Tibial nerve (tissue), 4 donors: Measurements from ENCODE around the gene TRMT11. TPM values are rescaled to one million over a fixed set of nuclear protein-coding genes. Genes with fewer than 3 reads are reported as not detected.

Source experiments
- DNase-seq, 2 donors: peaks; one replicate each; pipeline ENCODE4 v3.0.0-alpha.2; 2019; ENCODE audit warnings: low spot score in 2 of 2
- H3K27ac ChIP-seq, 4 donors: fragments of 200-600 bp; sonication (generic) in 3 of 4; one replicate each; pipeline ENCODE4 v1.5.1; 2017 to 2019; ENCODE audit warnings: mild to moderate bottlenecking in 1 of 4
- H3K27me3 ChIP-seq, 2 donors: fragments of 200-600 bp; sonication (generic) in 1 of 2; one replicate each; pipeline versions ENCODE4 v1.5.1 to v1.6.0; 2017 to 2019
- H3K36me3 ChIP-seq, 3 donors: fragments of 200-600 bp; sonication (generic); one replicate each; pipeline ENCODE4 v1.5.1; 2018 to 2019
- H3K4me1 ChIP-seq, 4 donors: fragments of 200-600 bp; sonication (generic) in 3 of 4; one replicate each; pipeline ENCODE4 v1.5.1; 2017 to 2019
- H3K4me3 ChIP-seq, 4 donors: fragments of 200-600 bp; sonication (generic) in 3 of 4; one replicate each; pipeline ENCODE4 v1.5.1; 2017 to 2019; ENCODE audit warnings: mild to moderate bottlenecking in 1 of 4, moderate library complexity in 1 of 4
- H3K9me3 ChIP-seq, 4 donors: fragments of 200-600 bp; sonication (generic) in 3 of 4; one replicate each; pipeline ENCODE4 v1.5.1; 2017 to 2019
- EP300 ChIP-seq, 2 donors: sonication (generic); formaldehyde crosslinking; IDR thresholded peaks; one replicate each; pipeline ENCODE4 v1.6.1; 2017; ENCODE audit warnings: antibody characterized with exemption in 2 of 2, mild to moderate bottlenecking in 1 of 2
- POLR2A ChIP-seq, 2 donors: fragments of 450-650 bp; IDR thresholded peaks; one replicate each; pipeline ENCODE4 v1.6.1; 2017; ENCODE audit warnings: antibody characterized with exemption in 2 of 2, mild to moderate bottlenecking in 2 of 2, moderate library complexity in 2 of 2
- WGBS, 2 donors: methylation state at CpG; one replicate each; pipeline ENCODE4 v1.1.5; 2018; 5-methylcytosine and 5-hydroxymethylcytosine counted together
- total RNA-seq, 4 donors: library from RNA; depleted of rRNA; stranded (reverse); fragments of >200 nt; gene quantifications; one replicate each; pipeline ENCODE4 v1.1.0, GENCODE V29; 2016
- TF ChIP-seq, protein P1 (sequence below), 5 experiments: fragments of 200-600 bp in 3 of 5; fragments of 450-650 bp in 2 of 5; sonication (generic) in 3 of 5; IDR thresholded peaks; one replicate each; pipeline ENCODE4 v1.5.1; 2016 to 2019; ENCODE audit warnings: antibody characterized with exemption in 5 of 5, mild to moderate bottlenecking in 3 of 5, moderate library complexity in 2 of 5

TRMT11 gene
- total RNA-seq, 4 donors from 2014 or later, result 29.7 to 40.8 (median 33.7) TPM

DNA sequence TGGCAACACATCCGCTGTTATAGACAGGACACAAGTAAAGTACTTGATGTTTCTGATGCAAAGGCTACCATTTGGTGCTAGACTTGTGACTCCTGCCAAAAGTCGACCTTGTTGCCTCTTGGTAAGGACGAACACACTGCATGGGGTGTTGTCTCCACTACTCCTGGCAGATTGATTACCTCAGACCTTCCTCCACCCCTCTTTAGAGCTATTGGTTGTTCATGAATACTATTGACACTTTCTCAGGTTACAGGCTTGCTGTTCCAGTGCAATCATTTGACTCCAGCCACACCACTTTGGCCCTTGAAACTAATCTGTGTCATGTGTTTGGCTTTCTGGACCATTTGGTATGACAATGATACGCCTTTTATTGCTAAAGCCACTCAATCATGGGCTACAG is 62.3 kb downstream of the TRMT11 start:
- no peak for DNase-seq
- Histone ChIP-seq H3K27me3 (no peaks in the 10 kb centered on the region), H3K27ac (no peak overlapping the region), H3K4me3 (no peak overlapping the region), H3K36me3 (peaks cover 0 to 55% (median 0%) of the 10 kb centered on the region in 3 donors), H3K4me1 (no peaks in the 10 kb centered on the region), H3K9me3 (peaks cover 0 to 3% (median 0%) of the 10 kb centered on the region in 4 donors)
- WGBS, 2 donors, result 79 to 93% methylated on average over 4 of the region's 4 CpGs
- TF ChIP-seq POLR2A (IDR thresholded peaks at IDR 0.05) (no peak), EP300 (IDR thresholded peaks at IDR 0.05) (no peak)
- TF ChIP-seq, protein P1, sequence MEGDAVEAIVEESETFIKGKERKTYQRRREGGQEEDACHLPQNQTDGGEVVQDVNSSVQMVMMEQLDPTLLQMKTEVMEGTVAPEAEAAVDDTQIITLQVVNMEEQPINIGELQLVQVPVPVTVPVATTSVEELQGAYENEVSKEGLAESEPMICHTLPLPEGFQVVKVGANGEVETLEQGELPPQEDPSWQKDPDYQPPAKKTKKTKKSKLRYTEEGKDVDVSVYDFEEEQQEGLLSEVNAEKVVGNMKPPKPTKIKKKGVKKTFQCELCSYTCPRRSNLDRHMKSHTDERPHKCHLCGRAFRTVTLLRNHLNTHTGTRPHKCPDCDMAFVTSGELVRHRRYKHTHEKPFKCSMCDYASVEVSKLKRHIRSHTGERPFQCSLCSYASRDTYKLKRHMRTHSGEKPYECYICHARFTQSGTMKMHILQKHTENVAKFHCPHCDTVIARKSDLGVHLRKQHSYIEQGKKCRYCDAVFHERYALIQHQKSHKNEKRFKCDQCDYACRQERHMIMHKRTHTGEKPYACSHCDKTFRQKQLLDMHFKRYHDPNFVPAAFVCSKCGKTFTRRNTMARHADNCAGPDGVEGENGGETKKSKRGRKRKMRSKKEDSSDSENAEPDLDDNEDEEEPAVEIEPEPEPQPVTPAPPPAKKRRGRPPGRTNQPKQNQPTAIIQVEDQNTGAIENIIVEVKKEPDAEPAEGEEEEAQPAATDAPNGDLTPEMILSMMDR (IDR thresholded peaks at IDR 0.05), result no peak

DNA sequence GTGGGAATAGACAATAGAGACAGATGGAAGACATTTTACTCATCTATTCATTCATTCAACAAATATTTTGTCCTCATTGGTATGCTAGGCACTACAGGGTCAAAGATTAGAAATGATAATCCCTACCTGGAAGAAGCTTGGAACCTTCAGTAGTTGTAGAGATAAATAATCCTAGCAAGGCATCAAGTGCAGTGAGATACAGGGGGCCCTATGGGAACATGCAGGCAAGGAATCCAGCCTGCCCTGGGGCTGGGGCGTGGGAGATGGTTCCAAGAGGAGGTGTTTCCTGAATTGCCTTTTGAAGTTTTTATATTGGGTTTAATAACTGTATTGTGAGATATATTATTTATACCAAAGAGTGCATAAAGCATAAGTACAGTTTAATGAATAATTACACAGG is 64.5 kb downstream of the TRMT11 start:
- Histone ChIP-seq H3K4me3 (no peak overlapping the region), H3K36me3 (peaks cover 0 to 45% (median 0%) of the 10 kb centered on the region in 3 donors), H3K27ac (no peak overlapping the region), H3K27me3 (no peaks in the 10 kb centered on the region), H3K9me3 (no peaks in the 10 kb centered on the region), H3K4me1 (peaks cover 0 to 4% (median 0%) of the 10 kb centered on the region in 4 donors)
- TF ChIP-seq POLR2A (IDR thresholded peaks at IDR 0.05) (no peak), EP300 (IDR thresholded peaks at IDR 0.05) (no peak)
- TF ChIP-seq, protein P1 (IDR thresholded peaks at IDR 0.05), result no peak
- 86 to 96% methylated on average over 1 of the region's 1 CpG for WGBS, 2 donors
- DNase-seq, result no peak

DNA sequence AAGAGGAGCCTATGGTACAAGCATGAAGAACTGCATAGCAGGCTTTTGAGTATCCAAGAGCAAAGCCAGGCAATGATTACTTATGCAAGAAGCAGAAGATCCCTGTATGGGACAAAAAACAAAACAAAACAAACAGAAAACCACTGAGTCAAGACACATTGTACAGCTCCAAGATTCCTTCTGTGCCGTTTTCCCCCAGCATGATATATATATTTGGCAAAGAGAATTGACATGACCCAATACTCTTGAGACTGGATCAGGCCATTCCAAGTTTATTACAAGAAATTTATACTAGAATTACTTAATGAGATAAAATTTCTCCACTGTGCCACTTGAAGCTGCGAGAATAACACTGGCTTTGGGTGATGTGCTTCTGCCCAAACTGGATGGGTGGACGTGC is 65.5 kb downstream of the TRMT11 start:
- H3K4me3 ChIP-seq, result no peak overlapping the region
- peaks cover 0 to 4% (median 0%) of the 10 kb centered on the region in 4 donors for H3K4me1 ChIP-seq
- no peaks in the 10 kb centered on the region for H3K27me3 ChIP-seq
- no peak overlapping the region for H3K27ac ChIP-seq
- H3K36me3 ChIP-seq, result peaks cover 0 to 38% (median 0%) of the 10 kb centered on the region in 3 donors
- DNase-seq, result no peak
- 75 to 82% methylated on average over 3 of the region's 3 CpGs for WGBS, 2 donors
- TF ChIP-seq, protein P1 (IDR thresholded peaks at IDR 0.05), result no peak
- no peak for TF ChIP-seq EP300 (IDR thresholded peaks at IDR 0.05)
- TF ChIP-seq POLR2A (IDR thresholded peaks at IDR 0.05), result no peak
- no peaks in the 10 kb centered on the region for H3K9me3 ChIP-seq

DNA sequence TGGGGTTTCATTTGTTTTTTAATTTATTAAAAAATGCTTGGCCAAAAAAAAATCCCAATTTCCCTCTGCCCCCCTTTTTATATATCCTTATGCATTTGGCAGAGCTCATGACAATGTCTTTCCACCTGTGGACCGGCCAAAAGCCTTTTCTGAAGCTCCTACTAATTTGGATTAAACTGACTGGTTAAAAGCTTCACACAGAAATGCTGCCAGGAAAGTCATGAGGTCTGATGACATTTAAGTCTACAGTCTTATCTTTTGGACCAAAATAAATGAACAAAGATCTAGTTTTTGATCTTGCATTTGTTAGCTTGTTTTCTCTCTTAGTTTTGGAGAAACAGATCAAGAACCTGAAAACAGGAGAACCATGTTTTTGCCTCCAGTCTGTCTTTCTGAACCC is 66.1 kb downstream of the TRMT11 start:
- peaks cover 0 to 4% (median 0%) of the 10 kb centered on the region in 4 donors for H3K4me1 ChIP-seq
- H3K27me3 ChIP-seq, result no peaks in the 10 kb centered on the region
- H3K36me3 ChIP-seq, result peaks cover 0 to 31% (median 0%) of the 10 kb centered on the region in 3 donors
- no peak for TF ChIP-seq EP300 (IDR thresholded peaks at IDR 0.05)
- no peak for TF ChIP-seq POLR2A (IDR thresholded peaks at IDR 0.05)
- TF ChIP-seq, protein P1 (IDR thresholded peaks at IDR 0.05), result no peak
- no peak overlapping the region for H3K27ac ChIP-seq
- no peaks in the 10 kb centered on the region for H3K9me3 ChIP-seq
- H3K4me3 ChIP-seq, result no peak overlapping the region
- 35 to 54% methylated on average over 1 of the region's 1 CpG for WGBS, 2 donors
- no peak for DNase-seq

DNA sequence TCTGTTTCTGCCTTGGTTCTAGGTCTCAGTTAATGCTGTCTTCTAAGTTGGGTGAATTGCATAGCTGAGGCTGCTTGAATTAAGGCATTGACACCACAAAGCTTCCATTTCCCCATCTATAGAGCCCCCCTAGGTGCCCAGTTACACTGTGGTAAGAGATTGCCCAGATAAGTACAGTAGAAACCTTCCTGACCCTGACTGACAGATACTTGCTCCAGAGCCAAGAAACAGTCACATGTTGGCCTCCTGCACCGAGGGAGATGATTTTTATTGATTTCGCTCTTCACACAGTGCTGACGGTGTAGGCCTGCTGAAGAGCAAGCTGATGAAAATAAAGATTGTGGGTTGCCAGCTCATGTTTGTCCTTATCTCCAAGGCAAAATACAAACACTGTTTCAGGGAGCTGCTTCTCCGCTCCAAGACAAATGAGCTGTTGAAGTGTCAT is 67.9 kb downstream of the TRMT11 start:
- peaks cover 0 to 18% (median 0%) of the 10 kb centered on the region in 3 donors for H3K36me3 ChIP-seq
- no peaks in the 10 kb centered on the region for H3K9me3 ChIP-seq
- TF ChIP-seq, protein P1 (IDR thresholded peaks at IDR 0.05), result no peak
- no peak overlapping the region for H3K27ac ChIP-seq
- no peak overlapping the region for H3K4me3 ChIP-seq
- DNase-seq, result no peak
- H3K4me1 ChIP-seq, result peaks cover 0 to 4% (median 0%) of the 10 kb centered on the region in 4 donors
- WGBS, 2 donors, result 64 to 69% methylated on average over 4 of the region's 4 CpGs
- H3K27me3 ChIP-seq, result no peaks in the 10 kb centered on the region
